Neuronal stem cell (in vitro differentiated cells): Measurements from ENCODE around the gene LRRC37A3.
A peak's percentile ranks its signal among the peaks of the same experiment; 100 is the strongest.
"Not testable (repeated sequence)": the region's sequence is repeated elsewhere in the genome, so short reads cannot be mapped to it uniquely, and the experiment has no call there.

Experiments used
- DNase-seq: peaks from one replicate; pipeline ENCODE4 v3.0.0-alpha.2; 2013; ENCODE audit warnings: low spot score
- H2AFZ ChIP-seq: one replicate; pipeline ENCODE4 v1.6.1; 2013; ENCODE audit warnings: mild to moderate bottlenecking, low read length, inconsistent platforms
- H2AK5ac ChIP-seq: 2 replicates; pipeline ENCODE4 v1.6.1; 2013; ENCODE audit warnings: low read depth, mild to moderate bottlenecking, inconsistent platforms, low read length, moderate library complexity, mixed read lengths
- H2BK120ac ChIP-seq: 2 replicates; pipeline ENCODE4 v1.6.1; 2013; ENCODE audit warnings: low read depth, mild to moderate bottlenecking, inconsistent platforms, low read length, moderate library complexity, mixed read lengths
- H2BK12ac ChIP-seq: one replicate; pipeline ENCODE4 v1.6.1; 2013; ENCODE audit warnings: low read length, inconsistent platforms
- H2BK15ac ChIP-seq: 2 replicates; pipeline ENCODE4 v1.6.1; 2013; ENCODE audit warnings: mild to moderate bottlenecking, low read length, inconsistent platforms, mixed read lengths
- H2BK5ac ChIP-seq: one replicate; pipeline ENCODE4 v1.6.1; 2013; ENCODE audit warnings: inconsistent platforms, mild to moderate bottlenecking, low read length, moderate library complexity
- H3K14ac ChIP-seq: one replicate; pipeline ENCODE4 v1.6.1; 2013; ENCODE audit warnings: low read length, inconsistent platforms
- H3K18ac ChIP-seq: 2 replicates; pipeline ENCODE4 v1.6.1; 2013; ENCODE audit warnings: low read length, inconsistent platforms
- H3K23ac ChIP-seq: 2 replicates; pipeline ENCODE4 v1.6.1; 2013; ENCODE audit warnings: low read depth, mild to moderate bottlenecking, mixed read lengths, low read length, inconsistent platforms; ENCODE audit not compliant: poor library complexity
- H3K27ac ChIP-seq: replicated peaks from 3 replicates; pipeline ENCODE4 v1.5.1; 2013; ENCODE audit warnings: low read length, inconsistent platforms
- H3K27me3 ChIP-seq, 3 experiments: 2 replicates each; pipeline ENCODE4 v1.6.1; 2013; ENCODE audit warnings: low read length in 3 of 3, mild to moderate bottlenecking in 2 of 3, inconsistent platforms in 1 of 3, low read depth in 1 of 3, mixed read lengths in 1 of 3, moderate library complexity in 1 of 3; ENCODE audit not compliant: control insufficient read depth in 3 of 3, insufficient read depth in 3 of 3
- H3K36me3 ChIP-seq, 2 donors: replicated peaks in 1 of 2; 2 replicates each; pipeline ENCODE4 v1.6.1; 2013; ENCODE audit warnings: low read length in 2 of 2; ENCODE audit not compliant: control insufficient read depth in 2 of 2, insufficient read depth in 2 of 2
- H3K4ac ChIP-seq: 2 replicates; pipeline ENCODE4 v1.6.1; 2013; ENCODE audit warnings: inconsistent platforms, mild to moderate bottlenecking, low read length, moderate library complexity
- H3K4me1 ChIP-seq, 2 donors: 1 replicate in 1 of 2; 2 replicates in 1 of 2; pipeline ENCODE4 v1.6.1; 2013; ENCODE audit warnings: low read length in 2 of 2, low read depth in 1 of 2; ENCODE audit not compliant: control insufficient read depth in 2 of 2, insufficient read depth in 1 of 2
- H3K4me2 ChIP-seq: one replicate; pipeline ENCODE4 v1.6.1; 2013; ENCODE audit warnings: mild to moderate bottlenecking, low read length, inconsistent platforms; ENCODE audit not compliant: insufficient read depth, poor library complexity, severe bottlenecking
- H3K4me3 ChIP-seq, 2 donors: 2 replicates each; pipeline ENCODE4 v1.5.1; 2013; ENCODE audit warnings: low read length in 2 of 2, mild to moderate bottlenecking in 2 of 2, inconsistent platforms in 1 of 2, moderate library complexity in 1 of 2
- H3K79me1 ChIP-seq: one replicate; pipeline ENCODE4 v1.6.1; 2013; ENCODE audit warnings: low read depth, mild to moderate bottlenecking, inconsistent platforms, low read length, moderate library complexity
- H3K9ac ChIP-seq: one replicate; pipeline ENCODE4 v1.6.1; 2013; ENCODE audit warnings: mild to moderate bottlenecking, low read depth, low read length, inconsistent platforms; ENCODE audit not compliant: poor library complexity
- H3K9me3 ChIP-seq, 2 donors: replicated peaks in 1 of 2; 2 replicates each; pipeline versions ENCODE3 to v1.6.1; 2013; ENCODE audit warnings: low read length in 2 of 2, mild to moderate bottlenecking in 2 of 2, inconsistent platforms in 1 of 2, low read depth in 1 of 2, mixed read lengths in 1 of 2, moderate library complexity in 1 of 2; ENCODE audit not compliant: control insufficient read depth in 2 of 2, insufficient read depth in 1 of 2
- H4K8ac ChIP-seq: one replicate; pipeline ENCODE4 v1.6.1; 2013; ENCODE audit warnings: low read depth, mild to moderate bottlenecking, inconsistent platforms, low read length, moderate library complexity
- H4K91ac ChIP-seq: one replicate; pipeline ENCODE4 v1.6.1; 2013; ENCODE audit warnings: low read length, low read depth, mild to moderate bottlenecking, inconsistent platforms; ENCODE audit not compliant: poor library complexity
- WGBS, 2 donors: extraction: QIAGEN DNeasy Blood & Tissue Kit; methylation state at CpG; one replicate each; pipeline ENCODE4 v1.1.7; 2013; ENCODE audit warnings: missing lambda C conversion rate in 2 of 2, mixed read lengths in 1 of 2; ENCODE audit not compliant: insufficient read length in 2 of 2, insufficient replicate concordance in 1 of 2; ENCODE audit errors: extremely low coverage in 2 of 2; 5-methylcytosine and 5-hydroxymethylcytosine counted together

LRRC37A3 gene

GRCh38 chr17:64963814-64964213 lies 44.5 kb upstream of the LRRC37A3 start:
- no CpG with 5 or more reads among the region's 2 CpGs for WGBS, 2 donors

GRCh38 chr17:64961563-64962378 lies 42.5 kb upstream of the LRRC37A3 start:
- not testable (repeated sequence) for H2BK15ac ChIP-seq, H3K14ac ChIP-seq
- peak; percentile 66 for DNase-seq

More at GRCh38 chr17:64963814-64964213, 44.5 kb upstream of the LRRC37A3 start:
- not testable (repeated sequence) for H3K4me2 ChIP-seq, H2BK12ac ChIP-seq, H3K9me3 ChIP-seq, H3K36me3 ChIP-seq, H3K79me1 ChIP-seq, H3K4me3 ChIP-seq, H3K27me3 ChIP-seq, H4K8ac ChIP-seq, H2BK5ac ChIP-seq, H2BK15ac ChIP-seq, DNase-seq, H2AK5ac ChIP-seq, H4K91ac ChIP-seq, H3K9ac ChIP-seq, H3K27ac ChIP-seq, H2BK120ac ChIP-seq, H3K23ac ChIP-seq, H3K4ac ChIP-seq, H2AFZ ChIP-seq, H3K18ac ChIP-seq, H3K14ac ChIP-seq
- H3K4me1 ChIP-seq = peaks cover 1 to 12% of the 10 kb centered on the region in 2 donors

GRCh38 chr17:64951877-64952276 lies 32.6 kb upstream of the LRRC37A3 start:
- Histone ChIP-seq H3K79me1 (no peaks in the 10 kb centered on the region), H3K9me3 (no peaks in the 10 kb centered on the region)

More at GRCh38 chr17:64961563-64962378, 42.5 kb upstream of the LRRC37A3 start:
- H3K4ac ChIP-seq, H2AK5ac ChIP-seq, H3K9ac ChIP-seq, H3K27me3 ChIP-seq, H4K8ac ChIP-seq, H2BK12ac ChIP-seq, H2BK120ac ChIP-seq, H4K91ac ChIP-seq, H3K4me3 ChIP-seq, H3K27ac ChIP-seq, H3K18ac ChIP-seq, H3K79me1 ChIP-seq, H2BK5ac ChIP-seq, H3K36me3 ChIP-seq, H3K9me3 ChIP-seq, H3K4me2 ChIP-seq, H3K23ac ChIP-seq: not testable (repeated sequence)
- H3K4me1 ChIP-seq = peaks cover 1 to 12% of the 10 kb centered on the region in 2 donors
- H2AFZ ChIP-seq = peak overlapping the region; percentile 2
- WGBS, 2 donors = no CpG with 5 or more reads among the region's 13 CpGs

GRCh38 chr17:64950871-64951270 lies 31.6 kb upstream of the LRRC37A3 start:
- no peak overlapping the region for H3K14ac ChIP-seq
- H4K91ac ChIP-seq = no peak overlapping the region
- H3K79me1 ChIP-seq = no peaks in the 10 kb centered on the region
- H2BK120ac ChIP-seq = no peak overlapping the region
- H3K27ac ChIP-seq = no peak overlapping the region
- no peak overlapping the region for H3K9ac ChIP-seq
- no peak overlapping the region for H2BK5ac ChIP-seq
- no peaks in the 10 kb centered on the region for H3K4me1 ChIP-seq
- no peak overlapping the region for H2BK12ac ChIP-seq
- H2AFZ ChIP-seq = no peak overlapping the region
- H3K36me3 ChIP-seq = no peaks in the 10 kb centered on the region
- H3K4me3 ChIP-seq = no peak overlapping the region
- no peak overlapping the region for H2AK5ac ChIP-seq
- H4K8ac ChIP-seq = no peak overlapping the region
- no peaks in the 10 kb centered on the region for H3K9me3 ChIP-seq
- H3K23ac ChIP-seq = no peak overlapping the region
- no peak overlapping the region for H2BK15ac ChIP-seq
- no CpG with 5 or more reads among the region's 5 CpGs for WGBS, 2 donors
- H3K27me3 ChIP-seq = no peaks in the 10 kb centered on the region
- H3K18ac ChIP-seq = no peak overlapping the region
- DNase-seq = no peak
- H3K4ac ChIP-seq = no peak overlapping the region
- H3K4me2 ChIP-seq = no peak overlapping the region

More at GRCh38 chr17:64951877-64952276, 32.6 kb upstream of the LRRC37A3 start:
- Histone ChIP-seq H4K8ac (no peak overlapping the region), H4K91ac (no peak overlapping the region), H2BK5ac (no peak overlapping the region), H3K23ac (no peak overlapping the region), H3K4me3 (no peak overlapping the region), H3K4me1 (no peaks in the 10 kb centered on the region), H2AFZ (no peak overlapping the region), H3K18ac (no peak overlapping the region), H3K4ac (no peak overlapping the region), H3K9ac (no peak overlapping the region), H2BK120ac (no peak overlapping the region), H3K36me3 (no peaks in the 10 kb centered on the region), H2BK15ac (no peak overlapping the region), H3K14ac (no peak overlapping the region), H3K27me3 (no peaks in the 10 kb centered on the region), H2BK12ac (no peak overlapping the region), H3K4me2 (no peak overlapping the region), H2AK5ac (no peak overlapping the region), H3K27ac (no peak overlapping the region)
- DNase-seq = no peak
- no CpG with 5 or more reads among the region's 1 CpG for WGBS, 2 donors
